OCI-LY3 (cell line): Measurements from ENCODE around the gene SLC19A1.

ENCODE experiments used
- H2AFZ ChIP-seq: fragments of 200-600, 300-600 bp; shearing (Covaris generic); 2 replicates; pipeline ENCODE4 v1.6.0; 2014; ENCODE audit warnings: antibody characterized with exemption, low read depth, low read length
- H3K27ac ChIP-seq: fragments of 200-600, 300-600 bp; sonication (generic); 2 replicates; pipeline ENCODE4 v1.5.1; 2014; ENCODE audit warnings: mild to moderate bottlenecking, low read length, moderate library complexity, mixed read lengths
- H3K27me3 ChIP-seq: fragments of 200-600, 300-600 bp; sonication (generic); 2 replicates; pipeline ENCODE4 v1.6.1; 2014; ENCODE audit warnings: low read depth, low read length, mixed read lengths
- H3K36me3 ChIP-seq: fragments of 200-600, 300-600 bp; sonication (generic); replicated peaks from 2 replicates; pipeline ENCODE3; 2014; ENCODE audit warnings: low read depth, low read length, mixed read lengths
- H3K4me1 ChIP-seq: fragments of 300-600, 200-600 bp; sonication (generic); 2 replicates; pipeline ENCODE4 v1.6.1; 2014; ENCODE audit warnings: low read length, mixed read lengths
- H3K4me2 ChIP-seq: fragments of 200-600, 300-600 bp; sonication (generic); 2 replicates; pipeline ENCODE4 v1.6.1; 2014; ENCODE audit warnings: low read length, mixed read lengths
- H3K4me3 ChIP-seq: fragments of 300-600, 200-600 bp; sonication (generic); 2 replicates; pipeline ENCODE4 v1.5.1; 2014; ENCODE audit warnings: antibody characterized with exemption, mild to moderate bottlenecking, low read length, moderate library complexity
- H3K79me2 ChIP-seq: fragments of 300-600, 200-600 bp; shearing (Covaris generic); 2 replicates; pipeline ENCODE4 v1.6.1; 2014; ENCODE audit warnings: mild to moderate bottlenecking, low read length, mixed read lengths
- H3K9ac ChIP-seq: fragments of 300-600, 200-600 bp; shearing (Covaris generic); 2 replicates; pipeline ENCODE4 v1.6.0; 2014; ENCODE audit warnings: mild to moderate bottlenecking, low read length, moderate library complexity
- H3K9me3 ChIP-seq: fragments of 200-600, 300-600 bp; shearing (Covaris generic); 2 replicates; pipeline ENCODE4 v1.6.1; 2014; ENCODE audit warnings: low read length, mixed read lengths; ENCODE audit not compliant: insufficient read depth
- H4K20me1 ChIP-seq: fragments of 200-600, 300-600 bp; sonication (generic); 2 replicates; pipeline ENCODE4 v1.6.1; 2016; ENCODE audit warnings: low read length, mixed read lengths; ENCODE audit not compliant: insufficient read depth
- EZH2phosphoT487 ChIP-seq: fragments of 200-600 bp; shearing (Covaris generic); IDR thresholded peaks from 2 replicates; pipeline ENCODE4 v1.6.1; 2018; ENCODE audit warnings: antibody characterized with exemption, mixed run types, low read depth
- TF ChIP-seq, protein P1 (sequence below): fragments of 200-600, 300-600 bp; sonication (generic); IDR thresholded peaks from 2 replicates; pipeline ENCODE4 v1.5.1; 2014; ENCODE audit warnings: antibody characterized with exemption, low read length, low read depth

Gene SLC19A1

DNA sequence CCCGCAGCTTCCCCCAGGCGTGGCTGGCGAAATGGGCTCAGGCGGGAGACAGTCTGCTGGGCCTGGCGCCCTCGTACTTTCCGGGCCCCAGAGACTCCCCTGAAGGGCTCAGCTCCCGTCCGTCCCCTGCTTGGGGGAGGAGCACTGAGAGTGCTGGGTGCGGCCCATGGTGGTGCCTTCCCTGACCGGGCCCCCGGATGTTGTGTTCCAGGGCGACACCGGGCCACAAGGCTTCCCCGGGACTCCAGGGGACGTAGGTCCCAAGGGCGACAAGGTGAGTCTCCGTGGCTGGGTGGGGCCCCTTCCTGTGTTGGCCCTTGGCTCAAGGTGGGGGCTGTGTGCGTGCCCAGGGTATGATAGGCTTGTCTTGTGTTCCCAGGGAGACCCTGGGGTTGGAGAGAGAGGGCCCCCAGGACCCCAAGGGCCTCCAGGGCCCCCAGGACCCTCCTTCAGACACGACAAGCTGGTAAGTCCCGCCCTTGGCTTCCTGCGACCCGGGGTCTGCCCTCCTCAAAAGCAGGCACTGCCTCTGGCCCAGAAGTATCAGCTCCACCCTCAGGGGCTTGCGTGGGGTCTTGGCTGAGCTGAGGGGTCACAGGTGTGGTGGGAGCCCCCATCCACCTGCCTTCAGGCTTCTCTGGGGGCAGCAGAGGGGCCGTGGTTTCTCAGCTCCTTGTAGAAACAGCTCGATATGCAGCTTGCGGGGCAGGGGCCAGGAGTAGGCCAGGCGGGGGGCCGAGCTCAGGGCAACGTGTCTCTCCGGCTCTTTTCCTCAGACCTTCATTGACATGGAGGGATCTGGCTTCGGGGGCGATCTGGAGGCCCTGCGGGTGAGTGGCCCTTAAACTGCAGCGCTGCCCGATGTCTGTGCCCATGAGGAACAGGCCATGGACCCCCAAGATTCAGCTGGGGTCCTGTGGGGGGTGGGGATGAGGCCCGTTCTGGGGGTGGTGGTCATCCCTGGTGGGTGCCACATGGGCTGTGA is 62.3 kb downstream of the SLC19A1 start:
- Histone ChIP-seq H4K20me1 (no peaks in the 10 kb centered on the region), H3K79me2 (no peaks in the 10 kb centered on the region), H3K27me3 (no peaks in the 10 kb centered on the region), H3K4me3 (no peak overlapping the region), H3K9ac (no peak overlapping the region), H3K9me3 (no peaks in the 10 kb centered on the region), H2AFZ (no peak overlapping the region), H3K4me1 (peaks cover 9% of the 10 kb centered on the region; the same call in 1 of the 2 replicates), H3K4me2 (no peak overlapping the region), H3K36me3 (no peaks in the 10 kb centered on the region), H3K27ac (no peak overlapping the region)
- TF ChIP-seq, protein P1, sequence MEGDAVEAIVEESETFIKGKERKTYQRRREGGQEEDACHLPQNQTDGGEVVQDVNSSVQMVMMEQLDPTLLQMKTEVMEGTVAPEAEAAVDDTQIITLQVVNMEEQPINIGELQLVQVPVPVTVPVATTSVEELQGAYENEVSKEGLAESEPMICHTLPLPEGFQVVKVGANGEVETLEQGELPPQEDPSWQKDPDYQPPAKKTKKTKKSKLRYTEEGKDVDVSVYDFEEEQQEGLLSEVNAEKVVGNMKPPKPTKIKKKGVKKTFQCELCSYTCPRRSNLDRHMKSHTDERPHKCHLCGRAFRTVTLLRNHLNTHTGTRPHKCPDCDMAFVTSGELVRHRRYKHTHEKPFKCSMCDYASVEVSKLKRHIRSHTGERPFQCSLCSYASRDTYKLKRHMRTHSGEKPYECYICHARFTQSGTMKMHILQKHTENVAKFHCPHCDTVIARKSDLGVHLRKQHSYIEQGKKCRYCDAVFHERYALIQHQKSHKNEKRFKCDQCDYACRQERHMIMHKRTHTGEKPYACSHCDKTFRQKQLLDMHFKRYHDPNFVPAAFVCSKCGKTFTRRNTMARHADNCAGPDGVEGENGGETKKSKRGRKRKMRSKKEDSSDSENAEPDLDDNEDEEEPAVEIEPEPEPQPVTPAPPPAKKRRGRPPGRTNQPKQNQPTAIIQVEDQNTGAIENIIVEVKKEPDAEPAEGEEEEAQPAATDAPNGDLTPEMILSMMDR = no peak
- TF ChIP-seq EZH2phosphoT487 = no peak

GRCh38 chr21:45478816-45479669 is 63.2 kb downstream of the SLC19A1 start:
- Histone ChIP-seq H3K27me3 (no peaks in the 10 kb centered on the region), H3K9ac (peak overlapping the region; percentile 57; the same call in 1 of the 2 replicates), H3K36me3 (no peaks in the 10 kb centered on the region), H3K4me2 (peak overlapping the region; percentile 86), H3K4me3 (peak overlapping the region; percentile 75), H4K20me1 (no peaks in the 10 kb centered on the region), H3K79me2 (no peaks in the 10 kb centered on the region), H2AFZ (peak overlapping the region; percentile 71; the same call in 1 of the 2 replicates), H3K27ac (peak overlapping the region; percentile 69; the same call in 1 of the 2 replicates), H3K4me1 (peaks cover 9% of the 10 kb centered on the region; the same call in 1 of the 2 replicates), H3K9me3 (no peaks in the 10 kb centered on the region)
- no peak for TF ChIP-seq EZH2phosphoT487
- TF ChIP-seq, protein P1 = no peak

DNA sequence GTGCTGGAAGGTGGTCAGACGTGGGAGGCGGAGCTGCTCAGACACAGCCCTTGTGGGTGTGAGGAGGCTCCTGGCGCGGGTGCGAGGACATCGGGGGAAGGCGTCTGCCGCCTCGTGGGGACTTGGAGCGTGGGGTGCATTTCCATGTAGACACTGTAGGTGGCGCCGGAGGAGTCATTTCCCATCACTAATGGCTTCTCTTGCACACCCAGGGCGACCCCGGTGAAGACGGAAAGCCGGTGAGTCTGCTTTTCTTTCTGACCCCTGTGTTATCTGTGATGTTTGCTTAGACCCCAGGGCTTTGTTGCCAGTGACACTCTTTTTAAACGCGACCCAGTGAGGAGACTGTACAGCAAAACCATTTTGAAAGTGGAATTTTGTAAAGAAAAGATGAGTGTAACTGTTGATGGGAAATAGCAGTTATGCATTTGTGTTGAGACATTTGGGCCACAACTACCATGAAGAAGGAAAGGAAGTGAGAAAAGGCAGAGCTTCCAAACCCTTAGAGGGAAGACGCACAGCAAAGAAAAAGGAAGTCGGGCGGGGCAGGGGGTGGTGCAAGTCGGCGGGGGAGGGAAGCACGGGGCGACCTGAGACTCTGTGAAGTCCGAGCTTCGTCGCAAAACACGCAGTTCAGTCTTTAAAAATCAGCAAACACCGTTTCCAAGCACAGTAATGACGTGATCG is 64.0 kb downstream of the SLC19A1 start:
- H3K27ac ChIP-seq = peak overlapping the region; percentile 69
- H3K4me1 ChIP-seq = peaks cover 9% of the 10 kb centered on the region; the same call in 1 of the 2 replicates
- H2AFZ ChIP-seq = peak overlapping the region; percentile 71; the same call in 1 of the 2 replicates
- H3K27me3 ChIP-seq = no peaks in the 10 kb centered on the region
- H3K9me3 ChIP-seq = no peaks in the 10 kb centered on the region
- no peaks in the 10 kb centered on the region for H4K20me1 ChIP-seq
- peak overlapping the region; percentile 75 for H3K4me3 ChIP-seq
- peak overlapping the region; percentile 57 for H3K9ac ChIP-seq
- TF ChIP-seq EZH2phosphoT487 = no peak
- TF ChIP-seq, protein P1 = peak; percentile 62
- H3K4me2 ChIP-seq = peak overlapping the region; percentile 86
- H3K36me3 ChIP-seq = no peaks in the 10 kb centered on the region
- no peaks in the 10 kb centered on the region for H3K79me2 ChIP-seq
